ENCODE results near the gene SH3RF3.
A peak's percentile ranks its signal among the peaks of the same experiment; 100 is the strongest.

The SH3RF3 gene

DNA sequence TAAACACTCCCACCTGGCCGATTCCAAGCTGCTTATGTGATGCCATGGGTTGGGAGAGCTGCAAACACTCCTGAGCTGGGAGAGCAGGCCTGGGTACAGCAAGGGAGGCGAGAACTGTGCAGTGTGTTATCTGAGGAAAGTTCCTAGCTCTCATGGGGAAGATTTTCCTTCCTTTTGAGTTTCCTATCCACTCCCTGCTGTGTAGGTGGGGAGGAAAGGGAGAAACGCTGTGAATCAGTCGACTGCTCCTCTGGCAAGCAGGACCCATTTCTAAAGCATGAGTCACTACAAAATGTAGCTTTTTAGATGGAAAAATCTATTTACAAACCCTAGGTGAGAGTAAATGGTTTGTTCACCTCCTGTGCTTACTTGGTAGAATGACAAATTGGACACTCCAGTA is 80.4 kb downstream of the SH3RF3 start:
- H2AK5ac ChIP-seq (ENCODE audit: low read length): no peak overlapping the region
- peak; percentile 56 for DNase-seq
- no peak overlapping the region for H3K18ac ChIP-seq (ENCODE audit: low read length)
- H3K4ac ChIP-seq (ENCODE audit: low read depth, low read length): no peak overlapping the region
- peaks cover 5% of the 10 kb centered on the region for H3K4me1 ChIP-seq (ENCODE audit: control insufficient read depth, low read depth, low read length)
- no peak overlapping the region for H2BK120ac ChIP-seq (ENCODE audit: low read depth, low read length)
- H3K56ac ChIP-seq (ENCODE audit: low read length): no peak overlapping the region
- H3K79me2 ChIP-seq (ENCODE audit: control insufficient read depth, insufficient read depth, low read length): no peaks in the 10 kb centered on the region
- no peak overlapping the region for H3K4me2 ChIP-seq (ENCODE audit: low read length)
- no peak overlapping the region for H2BK15ac ChIP-seq (replicated peaks; ENCODE audit: low read depth)
- no peaks in the 10 kb centered on the region for H3K27me3 ChIP-seq (ENCODE audit: insufficient read depth, low read length, poor library complexity)
- H2BK5ac ChIP-seq (ENCODE audit: low read length): no peak overlapping the region
- no peaks in the 10 kb centered on the region for H3K79me1 ChIP-seq (ENCODE audit: low read length)
- H3K23ac ChIP-seq (ENCODE audit: low read length): no peak overlapping the region
- H3K36me3 ChIP-seq (ENCODE audit: control insufficient read depth, insufficient read depth, low read length): no peaks in the 10 kb centered on the region
- no peak overlapping the region for H4K5ac ChIP-seq (ENCODE audit: low read length)
- WGBS (ENCODE audit: extremely low coverage, insufficient coverage, low lambda C conversion rate): no CpG with 5 or more reads among the region's 4 CpGs
- no peak overlapping the region for H3K9ac ChIP-seq (ENCODE audit: low read length)
- H3K4me3 ChIP-seq (ENCODE audit: low read length): no peak overlapping the region
- H3K27ac ChIP-seq (ENCODE audit: low read depth, low read length): no peak overlapping the region
- H4K8ac ChIP-seq (ENCODE audit: low read depth, low read length): no peak overlapping the region

DNA sequence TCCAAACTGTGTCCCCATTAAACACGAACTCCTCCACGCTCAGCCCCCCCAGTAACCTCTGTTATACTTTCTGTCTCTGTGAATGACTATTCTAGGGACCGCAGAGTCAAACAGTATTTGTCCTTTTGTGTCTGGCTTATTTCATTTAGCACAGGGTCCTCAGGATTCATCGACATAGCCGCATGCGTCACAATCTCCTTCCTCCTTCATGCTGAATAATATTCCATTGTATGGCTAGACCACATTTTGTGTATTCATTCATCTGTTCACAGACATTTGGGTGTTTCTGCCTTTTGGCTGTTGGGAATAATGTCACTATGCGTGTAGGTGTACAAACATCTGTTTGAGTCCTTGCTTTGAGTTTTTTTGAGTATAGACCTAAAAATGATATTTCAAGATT is 80.9 kb downstream of the SH3RF3 start:
- no peak overlapping the region for H2BK15ac ChIP-seq (replicated peaks; ENCODE audit: low read depth)
- no peak overlapping the region for H3K4me2 ChIP-seq (ENCODE audit: low read length)
- H3K23ac ChIP-seq (ENCODE audit: low read length): no peak overlapping the region
- H3K27me3 ChIP-seq (ENCODE audit: insufficient read depth, low read length, poor library complexity): no peaks in the 10 kb centered on the region
- DNase-seq: no peak
- no peak overlapping the region for H4K5ac ChIP-seq (ENCODE audit: low read length)
- H3K9ac ChIP-seq (ENCODE audit: low read length): no peak overlapping the region
- H3K56ac ChIP-seq (ENCODE audit: low read length): no peak overlapping the region
- H3K79me1 ChIP-seq (ENCODE audit: low read length): no peaks in the 10 kb centered on the region
- no peaks in the 10 kb centered on the region for H3K36me3 ChIP-seq (ENCODE audit: control insufficient read depth, insufficient read depth, low read length)
- no peak overlapping the region for H3K18ac ChIP-seq (ENCODE audit: low read length)
- H3K4ac ChIP-seq (ENCODE audit: low read depth, low read length): no peak overlapping the region
- no peak overlapping the region for H3K27ac ChIP-seq (ENCODE audit: low read depth, low read length)
- H4K8ac ChIP-seq (ENCODE audit: low read depth, low read length): no peak overlapping the region
- no peak overlapping the region for H2BK120ac ChIP-seq (ENCODE audit: low read depth, low read length)
- H3K79me2 ChIP-seq (ENCODE audit: control insufficient read depth, insufficient read depth, low read length): no peaks in the 10 kb centered on the region
- WGBS (ENCODE audit: extremely low coverage, insufficient coverage, low lambda C conversion rate): no CpG with 5 or more reads among the region's 7 CpGs
- peaks cover 5% of the 10 kb centered on the region for H3K4me1 ChIP-seq (ENCODE audit: control insufficient read depth, low read depth, low read length)
- H3K4me3 ChIP-seq (ENCODE audit: low read length): no peak overlapping the region
- H2AK5ac ChIP-seq (ENCODE audit: low read length): no peak overlapping the region
- H2BK5ac ChIP-seq (ENCODE audit: low read length): no peak overlapping the region

DNA sequence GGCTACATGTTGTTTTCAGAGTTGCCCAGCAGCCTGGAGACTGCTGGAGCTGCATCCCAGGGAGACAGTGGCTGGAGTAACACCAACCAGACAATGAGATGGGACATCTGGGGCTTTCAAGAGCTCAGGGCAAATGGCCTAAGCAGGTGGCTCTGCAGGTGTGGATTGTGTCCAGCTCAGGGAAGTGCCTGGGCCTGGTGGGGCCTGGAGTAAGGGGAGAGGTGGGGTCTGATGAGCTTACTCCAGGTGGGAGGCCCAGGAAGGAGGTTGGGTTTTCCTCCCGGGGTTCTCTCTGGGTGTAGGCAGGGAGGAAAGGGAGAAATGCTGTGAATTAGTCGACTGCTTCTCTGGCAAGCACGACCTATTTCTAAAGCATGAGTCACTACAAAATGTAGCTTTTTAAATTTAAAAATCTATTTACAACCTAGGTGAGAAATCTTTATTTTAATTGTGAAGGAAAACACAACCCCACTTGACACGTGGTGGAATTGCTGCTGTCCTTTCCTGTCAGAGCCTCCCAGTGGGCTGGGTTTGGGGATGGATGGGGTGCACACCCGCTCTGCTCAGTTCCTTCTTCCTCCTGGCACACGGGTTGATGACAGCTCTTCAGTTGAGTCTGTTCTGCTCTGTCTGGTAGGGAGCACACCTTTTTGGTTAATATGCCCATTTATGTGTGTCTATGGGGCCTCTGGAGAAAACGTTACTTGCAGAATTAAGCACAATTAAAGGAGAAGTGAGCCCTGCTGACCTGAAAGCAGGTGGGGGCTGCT is 81.6 kb downstream of the SH3RF3 start:
- H2AK5ac ChIP-seq (ENCODE audit: low read length): no peak overlapping the region
- no peak overlapping the region for H4K5ac ChIP-seq (ENCODE audit: low read length)
- no peak overlapping the region for H2BK5ac ChIP-seq (ENCODE audit: low read length)
- H3K4me3 ChIP-seq (ENCODE audit: low read length): no peak overlapping the region
- no peak overlapping the region for H3K4me2 ChIP-seq (ENCODE audit: low read length)
- H2BK15ac ChIP-seq (replicated peaks; ENCODE audit: low read depth): no peak overlapping the region
- no peak overlapping the region for H3K27ac ChIP-seq (ENCODE audit: low read depth, low read length)
- H3K4ac ChIP-seq (ENCODE audit: low read depth, low read length): no peak overlapping the region
- no peak overlapping the region for H3K23ac ChIP-seq (ENCODE audit: low read length)
- H3K56ac ChIP-seq (ENCODE audit: low read length): no peak overlapping the region
- H4K8ac ChIP-seq (ENCODE audit: low read depth, low read length): no peak overlapping the region
- no peaks in the 10 kb centered on the region for H3K79me1 ChIP-seq (ENCODE audit: low read length)
- DNase-seq: no peak
- H3K79me2 ChIP-seq (ENCODE audit: control insufficient read depth, insufficient read depth, low read length): no peaks in the 10 kb centered on the region
- no peak overlapping the region for H2BK120ac ChIP-seq (ENCODE audit: low read depth, low read length)
- H3K27me3 ChIP-seq (ENCODE audit: insufficient read depth, low read length, poor library complexity): no peaks in the 10 kb centered on the region
- H3K4me1 ChIP-seq (ENCODE audit: control insufficient read depth, low read depth, low read length): peaks cover 5% of the 10 kb centered on the region
- H3K9ac ChIP-seq (ENCODE audit: low read length): no peak overlapping the region
- no peak overlapping the region for H3K18ac ChIP-seq (ENCODE audit: low read length)
- H3K36me3 ChIP-seq (ENCODE audit: control insufficient read depth, insufficient read depth, low read length): no peaks in the 10 kb centered on the region
- no CpG with 5 or more reads among the region's 7 CpGs for WGBS (ENCODE audit: extremely low coverage, insufficient coverage, low lambda C conversion rate)

DNA sequence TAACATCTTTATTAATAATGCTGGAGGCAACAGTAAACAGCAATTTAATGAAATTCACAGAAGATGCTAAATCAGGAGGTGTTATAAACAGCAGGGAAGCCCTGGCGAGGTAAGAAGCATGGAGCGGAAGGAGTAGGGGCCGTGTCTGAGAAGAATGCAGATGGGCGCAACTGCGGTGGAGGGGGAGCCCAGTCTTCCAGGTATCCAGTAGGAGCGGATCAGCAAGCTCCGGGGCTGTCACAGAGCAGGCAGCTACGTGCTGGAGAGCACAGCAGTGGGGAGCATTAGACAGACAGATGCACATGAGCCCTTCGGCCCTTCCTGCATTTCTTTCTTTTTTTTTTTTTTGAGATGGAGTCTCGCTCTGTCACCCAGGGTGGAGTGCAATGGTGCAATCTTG is 82.3 kb downstream of the SH3RF3 start:
- no peak overlapping the region for H2BK15ac ChIP-seq (replicated peaks; ENCODE audit: low read depth)
- H3K4me3 ChIP-seq (ENCODE audit: low read length): no peak overlapping the region
- no CpG with 5 or more reads among the region's 10 CpGs for WGBS (ENCODE audit: extremely low coverage, insufficient coverage, low lambda C conversion rate)

DNA sequence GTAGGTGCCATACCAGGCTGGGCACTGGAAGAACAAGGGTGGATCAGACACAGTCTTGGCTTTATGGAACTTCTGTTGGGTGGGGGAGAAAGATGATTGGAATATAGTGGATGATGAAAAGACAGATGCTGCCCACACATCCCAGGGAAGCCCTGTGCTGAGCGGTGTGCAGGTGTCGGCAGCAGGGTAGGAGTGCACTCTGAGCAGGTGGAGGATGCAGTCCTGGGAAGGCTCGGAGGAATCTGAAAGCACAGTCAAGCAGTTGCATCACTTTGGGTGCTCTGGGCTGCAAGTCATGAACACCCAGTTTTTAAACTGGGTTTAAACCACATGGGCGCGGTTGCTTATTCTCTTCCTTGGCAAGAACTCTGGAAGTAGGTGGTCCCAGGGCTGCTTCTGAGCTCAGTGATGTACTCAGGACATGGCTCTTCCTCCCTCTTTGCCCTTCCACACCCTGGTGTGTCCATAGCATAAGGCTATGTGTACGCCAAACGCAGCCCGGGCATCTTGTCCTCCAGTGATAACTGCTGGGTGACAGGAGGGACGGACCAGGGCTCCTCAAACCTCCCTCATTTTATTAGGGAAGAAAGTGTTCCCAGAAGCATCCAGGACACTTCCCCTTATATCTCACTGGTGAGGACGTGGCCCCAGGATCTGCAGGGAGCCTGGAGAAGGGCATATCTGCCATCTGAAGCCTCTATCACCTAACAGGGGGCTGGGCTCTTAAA is 84.0 kb downstream of the SH3RF3 start:
- no peak overlapping the region for H3K27ac ChIP-seq (ENCODE audit: low read depth, low read length)
- H3K4me3 ChIP-seq (ENCODE audit: low read length): no peak overlapping the region
- H3K4me1 ChIP-seq (ENCODE audit: control insufficient read depth, low read depth, low read length): peaks cover 5% of the 10 kb centered on the region
- H4K5ac ChIP-seq (ENCODE audit: low read length): no peak overlapping the region
- no peaks in the 10 kb centered on the region for H3K79me1 ChIP-seq (ENCODE audit: low read length)
- no peak overlapping the region for H3K9ac ChIP-seq (ENCODE audit: low read length)
- H3K36me3 ChIP-seq (ENCODE audit: control insufficient read depth, insufficient read depth, low read length): no peaks in the 10 kb centered on the region
- H4K8ac ChIP-seq (ENCODE audit: low read depth, low read length): no peak overlapping the region
- no peak overlapping the region for H3K4me2 ChIP-seq (ENCODE audit: low read length)
- no peak overlapping the region for H3K23ac ChIP-seq (ENCODE audit: low read length)
- H3K18ac ChIP-seq (ENCODE audit: low read length): no peak overlapping the region
- H2BK5ac ChIP-seq (ENCODE audit: low read length): no peak overlapping the region
- no peak overlapping the region for H3K56ac ChIP-seq (ENCODE audit: low read length)
- DNase-seq: no peak
- H2BK120ac ChIP-seq (ENCODE audit: low read depth, low read length): no peak overlapping the region
- no peak overlapping the region for H2BK15ac ChIP-seq (replicated peaks; ENCODE audit: low read depth)
- H3K79me2 ChIP-seq (ENCODE audit: control insufficient read depth, insufficient read depth, low read length): no peaks in the 10 kb centered on the region
- no CpG with 5 or more reads among the region's 10 CpGs for WGBS (ENCODE audit: extremely low coverage, insufficient coverage, low lambda C conversion rate)
- no peak overlapping the region for H3K4ac ChIP-seq (ENCODE audit: low read depth, low read length)
- H3K27me3 ChIP-seq (ENCODE audit: insufficient read depth, low read length, poor library complexity): no peaks in the 10 kb centered on the region
- no peak overlapping the region for H2AK5ac ChIP-seq (ENCODE audit: low read length)

More for the DNA sequence above, 82.3 kb downstream of the SH3RF3 start:
- Histone ChIP-seq H3K4me2 (ENCODE audit: low read length) (no peak overlapping the region), H3K4ac (ENCODE audit: low read depth, low read length) (no peak overlapping the region), H3K9ac (ENCODE audit: low read length) (no peak overlapping the region), H4K8ac (ENCODE audit: low read depth, low read length) (no peak overlapping the region), H2BK5ac (ENCODE audit: low read length) (no peak overlapping the region), H3K27ac (ENCODE audit: low read depth, low read length) (peak overlapping the region; percentile 3), H3K4me1 (ENCODE audit: control insufficient read depth, low read depth, low read length) (peaks cover 5% of the 10 kb centered on the region), H3K18ac (ENCODE audit: low read length) (no peak overlapping the region), H3K79me2 (ENCODE audit: control insufficient read depth, insufficient read depth, low read length) (no peaks in the 10 kb centered on the region), H2AK5ac (ENCODE audit: low read length) (no peak overlapping the region), H4K5ac (ENCODE audit: low read length) (no peak overlapping the region), H3K27me3 (ENCODE audit: insufficient read depth, low read length, poor library complexity) (no peaks in the 10 kb centered on the region), H3K23ac (ENCODE audit: low read length) (no peak overlapping the region), H3K79me1 (ENCODE audit: low read length) (no peaks in the 10 kb centered on the region), H3K36me3 (ENCODE audit: control insufficient read depth, insufficient read depth, low read length) (no peaks in the 10 kb centered on the region), H3K56ac (ENCODE audit: low read length) (no peak overlapping the region), H2BK120ac (ENCODE audit: low read depth, low read length) (no peak overlapping the region)
- peak; percentile 52 for DNase-seq

Data from mesendoderm (in vitro differentiated cells).